GM21423 (cell line): ENCODE measurements around the gene TMEM179B.
"Not testable (repeated sequence)": the region's sequence is repeated elsewhere in the genome, so short reads cannot be mapped to it uniquely, and the experiment has no call there.

Experiments used
- ATAC-seq: cut with Tn5 transposase; IDR thresholded peaks from one replicate; pipeline ENCODE4 v1.9.1; 2021; ENCODE audit warnings: mild to moderate bottlenecking, moderate library complexity; ENCODE audit not compliant: unreplicated experiment

Gene TMEM179B, protein sequence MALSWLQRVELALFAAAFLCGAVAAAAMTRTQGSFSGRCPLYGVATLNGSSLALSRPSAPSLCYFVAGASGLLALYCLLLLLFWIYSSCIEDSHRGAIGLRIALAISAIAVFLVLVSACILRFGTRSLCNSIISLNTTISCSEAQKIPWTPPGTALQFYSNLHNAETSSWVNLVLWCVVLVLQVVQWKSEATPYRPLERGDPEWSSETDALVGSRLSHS

GRCh38 chr11:62787005-62787759 is at the start of gene TMEM179B:
TMEM179B (plus strand) TSS chr11:62787402; CDS start chr11:62787432, 30 bp downstream.
- ATAC-seq: peak; percentile 65

- no peak for ATAC-seq
These were observed 39.6 kb upstream of the TMEM179B start for GRCh38 chr11:62747475-62748160.

DNA sequence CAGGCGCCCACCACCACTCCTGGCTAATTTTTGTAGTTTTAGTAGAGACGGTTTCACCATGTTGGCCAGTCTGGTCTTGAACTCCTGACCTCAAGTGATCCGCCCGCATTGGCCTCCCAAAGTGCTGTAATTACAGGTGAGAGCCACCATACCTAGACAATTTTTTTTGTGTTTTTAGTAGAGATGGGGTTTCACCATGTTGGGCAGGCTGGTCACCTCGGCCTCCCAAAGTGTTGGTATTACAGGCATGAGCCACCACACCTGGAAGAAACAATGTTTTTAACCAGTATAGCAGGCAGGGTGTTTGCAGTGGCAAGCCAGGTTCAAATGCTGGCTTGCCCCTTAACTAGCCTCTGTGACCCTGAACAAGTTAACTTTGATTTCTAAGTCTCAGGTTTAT is 37.3 kb upstream of the TMEM179B start:
- ATAC-seq: not testable (repeated sequence)

- ATAC-seq: no peak
These were observed 34.9 kb upstream of the TMEM179B start for GRCh38 chr11:62752177-62752785.

DNA sequence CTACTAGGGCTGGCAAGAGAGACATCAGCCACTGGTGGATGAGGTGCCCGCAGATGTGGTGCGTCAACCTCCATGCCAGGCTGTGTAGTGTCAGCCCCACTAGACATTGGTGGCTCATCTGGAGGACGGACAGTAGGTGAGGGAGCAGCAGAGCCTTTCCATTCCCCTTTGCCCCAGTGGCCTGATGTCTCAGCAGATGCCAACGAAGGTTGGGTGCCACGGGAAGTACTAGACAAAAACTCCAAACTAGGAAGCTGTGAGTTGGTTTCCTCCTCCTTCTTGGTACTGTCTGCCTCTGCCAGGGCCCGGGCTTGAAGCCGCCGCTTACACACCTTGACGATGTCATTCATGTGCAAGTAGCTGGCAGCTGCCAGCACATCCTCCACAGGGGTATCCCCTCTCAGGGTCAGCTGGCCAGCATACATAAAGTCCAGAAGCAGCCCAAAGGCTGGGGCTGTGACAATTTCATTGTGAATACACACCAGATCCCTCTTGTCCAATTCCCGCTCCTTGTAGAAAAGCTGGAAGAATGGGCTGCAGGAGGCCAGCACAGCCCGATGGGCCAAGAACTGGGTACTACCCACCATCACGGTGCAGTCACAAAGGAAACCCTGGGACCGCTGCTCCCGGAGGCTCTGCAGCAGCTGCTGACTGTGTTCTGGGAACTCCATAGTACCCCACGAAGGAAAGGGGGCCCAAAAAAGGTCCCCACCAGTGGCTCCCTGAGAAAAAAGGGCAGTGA is 34.0 kb upstream of the TMEM179B start:
- no peak for ATAC-seq

GRCh38 chr11:62753736-62754603 is 33.2 kb upstream of the TMEM179B start, which contains the start of gene ZBTB3:
ZBTB3 (minus strand) TSS chr11:62754160; CDS start chr11:62753664, 496 bp downstream.
- ATAC-seq: peak; percentile 94

GRCh38 chr11:62755086-62755615 is 32.1 kb upstream of the TMEM179B start:
- ATAC-seq: no peak

GRCh38 chr11:62757846-62758788 is 29.1 kb upstream of the TMEM179B start:
- no peak for ATAC-seq

DNA sequence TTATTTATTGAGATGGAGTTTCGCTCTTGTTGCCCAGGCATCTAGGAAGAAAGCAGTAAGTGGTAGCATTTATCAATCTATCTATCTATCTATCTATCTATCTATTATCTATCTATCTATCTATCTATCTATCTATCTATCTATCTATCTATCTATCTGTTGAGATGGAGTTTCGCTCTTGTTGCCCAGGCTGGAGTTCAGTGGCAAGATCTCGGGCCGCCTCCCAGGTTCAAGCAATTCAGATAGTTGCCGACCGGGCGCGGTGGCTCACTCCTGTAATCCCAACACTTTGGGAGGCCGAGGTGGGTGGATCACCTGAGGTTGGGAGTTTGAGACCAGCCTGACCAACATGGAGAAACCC is 26.4 kb upstream of the TMEM179B start:
- not testable (repeated sequence) for ATAC-seq

DNA sequence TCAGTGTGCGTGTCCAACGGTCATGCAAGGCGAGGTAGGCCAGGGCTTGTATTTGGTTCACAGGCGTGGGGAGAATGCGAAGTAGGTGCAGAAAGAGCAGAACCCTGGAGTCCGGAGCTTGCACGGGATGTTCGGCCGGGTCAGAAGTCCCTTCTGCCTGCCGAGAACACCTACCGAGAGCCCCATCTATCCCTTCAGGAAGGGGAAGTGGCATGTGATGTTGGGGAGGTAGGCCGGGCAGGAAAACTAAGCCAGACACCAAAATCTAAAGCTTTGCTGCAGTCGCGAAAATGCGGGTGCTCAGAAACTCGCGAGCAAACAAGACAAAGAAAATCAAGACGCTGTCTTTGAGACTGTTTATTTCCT is 16.4 kb upstream of the TMEM179B start:
- ATAC-seq: peak; percentile 7

DNA sequence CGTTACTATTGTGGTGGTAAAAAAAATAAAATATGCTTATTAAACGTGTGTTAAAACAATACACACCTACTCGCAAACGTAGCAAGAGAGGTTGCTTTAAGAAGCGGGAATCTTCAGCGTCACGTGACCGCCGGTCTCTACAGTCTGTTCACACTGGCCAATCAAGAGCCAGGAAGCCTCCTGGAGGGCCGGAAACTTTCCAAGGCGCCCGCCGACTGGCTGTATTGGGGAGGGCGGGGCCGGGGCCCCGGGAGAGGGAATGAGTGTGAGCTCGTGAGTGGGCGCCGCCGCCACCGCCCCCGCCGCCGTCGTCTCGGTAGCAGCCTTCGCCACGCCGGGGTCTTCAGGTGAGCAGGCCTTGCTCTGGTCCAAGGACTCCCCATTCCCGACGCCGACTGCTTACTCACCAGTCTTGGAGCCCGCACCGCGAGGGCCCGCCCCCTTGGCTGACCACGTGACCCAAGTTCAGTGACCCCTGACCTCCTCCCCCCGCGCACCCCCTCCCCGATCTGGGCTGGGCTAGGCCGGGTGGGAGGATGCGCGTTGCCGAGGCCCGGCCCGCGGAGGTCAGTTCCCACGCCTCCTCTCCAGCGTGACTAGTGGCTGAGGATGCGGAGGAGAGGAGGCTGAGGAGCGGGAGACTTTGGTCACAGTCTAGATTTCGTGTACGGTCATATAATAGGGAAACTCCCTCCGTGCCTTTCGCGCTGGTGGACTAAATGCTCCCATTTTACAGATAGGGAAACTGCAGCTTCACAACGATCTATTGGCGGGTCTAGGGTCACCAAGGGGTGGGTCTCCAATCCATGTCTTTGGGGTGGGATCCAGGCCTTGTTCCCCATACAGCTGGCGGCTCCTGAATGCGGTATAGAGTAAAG is 15.8 kb upstream of the TMEM179B start, which contains the start of gene TAF6L:
TSS of gene TAF6L (plus strand) at position 253 of the 878 bp plus-strand sequence. CDS start 4,388 bp downstream, outside the sequence.
- peak; percentile 79 for ATAC-seq

- no peak for ATAC-seq
These were observed 12.8 kb upstream of the TMEM179B start for GRCh38 chr11:62774407-62774806.

- no peak for ATAC-seq
These were observed 11.6 kb upstream of the TMEM179B start for GRCh38 chr11:62775646-62776045.

DNA sequence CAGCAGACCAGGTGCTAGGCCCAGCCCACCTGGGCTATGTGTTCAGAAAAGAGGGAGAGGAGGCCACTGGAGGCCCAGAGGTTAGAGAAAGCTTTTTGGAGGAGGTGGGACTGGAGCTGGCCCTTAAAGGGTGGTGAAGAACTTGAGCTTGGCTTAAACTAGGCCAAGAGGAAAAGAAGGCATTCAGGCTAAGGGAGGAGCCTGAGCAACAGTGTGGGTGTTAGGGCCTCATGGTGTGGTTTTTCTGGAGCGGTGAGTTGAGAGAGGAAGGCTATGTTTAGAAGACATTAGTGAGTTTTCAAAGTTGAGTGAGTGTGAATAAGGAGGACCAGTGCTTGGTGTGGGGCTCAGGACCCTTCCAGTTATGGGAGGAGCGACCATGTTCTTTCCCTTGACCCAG is 9.8 kb upstream of the TMEM179B start:
- ATAC-seq: no peak

GRCh38 chr11:62778441-62778840 is 8.8 kb upstream of the TMEM179B start:
- no peak for ATAC-seq

- no peak for ATAC-seq
These were observed 4.4 kb upstream of the TMEM179B start for GRCh38 chr11:62782753-62783152.

DNA sequence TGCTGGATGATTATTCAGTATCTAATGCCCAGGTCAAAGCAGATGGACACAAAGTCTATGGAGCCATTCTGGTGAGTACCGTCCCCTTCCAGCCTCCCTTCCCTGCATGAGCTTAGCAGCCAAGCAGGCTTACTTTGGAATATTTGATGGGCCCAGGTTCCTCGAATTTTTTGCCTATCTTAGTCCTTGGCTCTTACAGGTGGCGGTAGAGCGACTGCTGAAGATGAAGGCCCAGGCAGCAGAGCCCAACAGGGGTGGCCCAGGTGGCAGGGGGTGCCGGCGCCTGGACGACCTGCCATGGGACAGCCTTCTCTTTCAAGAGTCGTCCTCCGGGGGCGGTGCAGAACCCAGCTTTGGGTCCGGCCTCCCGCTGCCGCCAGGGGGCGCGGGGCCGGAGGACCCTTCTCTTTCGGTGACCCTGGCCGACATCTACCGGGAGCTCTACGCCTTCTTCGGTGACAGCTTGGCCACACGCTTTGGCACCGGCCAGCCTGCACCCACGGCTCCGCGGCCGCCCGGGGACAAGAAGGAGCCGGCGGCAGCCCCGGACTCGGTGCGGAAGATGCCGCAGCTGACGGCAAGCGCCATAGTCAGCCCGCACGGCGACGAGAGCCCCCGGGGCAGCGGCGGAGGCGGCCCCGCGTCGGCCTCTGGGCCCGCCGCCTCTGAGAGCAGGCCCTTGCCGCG is 741 bp upstream of the TMEM179B start:
- peak; percentile 62 for ATAC-seq
